ENCODE data around the gene STIM2. TPM values are rescaled to one million over a fixed set of nuclear protein-coding genes. Genes with fewer than 3 reads are reported as not detected.

Gene STIM2
- total and polyA plus RNA-seq, 2 donors (not counting 1 experiment from before 2014, with no cell fraction given) = 19.0 to 33.0 TPM

DNA sequence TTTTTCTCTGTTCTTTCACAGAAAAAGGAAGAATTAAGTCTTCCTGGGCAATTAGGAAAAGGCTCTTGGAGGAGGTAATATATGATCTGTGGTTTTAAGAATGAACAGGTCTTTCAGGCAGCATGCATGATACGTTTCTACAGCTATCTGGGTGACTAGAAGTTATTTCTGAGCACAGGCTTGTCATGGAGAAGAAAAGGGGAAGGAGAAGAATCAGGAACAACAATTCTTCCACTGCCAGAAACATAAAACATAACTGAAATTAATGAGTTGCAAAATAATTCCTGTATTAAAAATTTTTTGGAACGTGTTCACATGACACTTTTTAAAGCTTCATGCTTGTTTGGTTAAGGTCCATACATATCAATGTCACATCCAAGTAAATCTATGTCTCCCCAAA, 17.7 kb upstream of the STIM2 start:
- H3K27me3 ChIP-seq (ENCODE audit: control insufficient read depth, insufficient read depth, low read length) = no peaks in the 10 kb centered on the region
- no peak overlapping the region for H3K9ac ChIP-seq (ENCODE audit: insufficient read depth, low read length)
- H3K36me3 ChIP-seq (ENCODE audit: control insufficient read depth, insufficient read depth, low read length) = no peaks in the 10 kb centered on the region
- H4K20me1 ChIP-seq (ENCODE audit: control insufficient read depth, extremely low read depth, insufficient read depth, low read length) = no peaks in the 10 kb centered on the region
- H3K4me2 ChIP-seq (ENCODE audit: extremely low read depth, insufficient read depth, low read length) = no peak overlapping the region
- peaks cover 2% of the 10 kb centered on the region for H3K4me1 ChIP-seq (ENCODE audit: control insufficient read depth, extremely low read depth, insufficient read depth, low read length)
- no peak overlapping the region for H3K27ac ChIP-seq (ENCODE audit: insufficient read depth, low read length)
- H3K9me3 ChIP-seq (ENCODE audit: control insufficient read depth, insufficient read depth, low read depth, low read length) = no peaks in the 10 kb centered on the region
- no peaks in the 10 kb centered on the region for H3K79me2 ChIP-seq (ENCODE audit: control insufficient read depth, insufficient read depth, low read length)
- TF ChIP-seq EZH2 (IDR thresholded peaks at IDR 0.05; ENCODE audit: low read length, missing control alignments) = no peak
- TF ChIP-seq, protein P1, sequence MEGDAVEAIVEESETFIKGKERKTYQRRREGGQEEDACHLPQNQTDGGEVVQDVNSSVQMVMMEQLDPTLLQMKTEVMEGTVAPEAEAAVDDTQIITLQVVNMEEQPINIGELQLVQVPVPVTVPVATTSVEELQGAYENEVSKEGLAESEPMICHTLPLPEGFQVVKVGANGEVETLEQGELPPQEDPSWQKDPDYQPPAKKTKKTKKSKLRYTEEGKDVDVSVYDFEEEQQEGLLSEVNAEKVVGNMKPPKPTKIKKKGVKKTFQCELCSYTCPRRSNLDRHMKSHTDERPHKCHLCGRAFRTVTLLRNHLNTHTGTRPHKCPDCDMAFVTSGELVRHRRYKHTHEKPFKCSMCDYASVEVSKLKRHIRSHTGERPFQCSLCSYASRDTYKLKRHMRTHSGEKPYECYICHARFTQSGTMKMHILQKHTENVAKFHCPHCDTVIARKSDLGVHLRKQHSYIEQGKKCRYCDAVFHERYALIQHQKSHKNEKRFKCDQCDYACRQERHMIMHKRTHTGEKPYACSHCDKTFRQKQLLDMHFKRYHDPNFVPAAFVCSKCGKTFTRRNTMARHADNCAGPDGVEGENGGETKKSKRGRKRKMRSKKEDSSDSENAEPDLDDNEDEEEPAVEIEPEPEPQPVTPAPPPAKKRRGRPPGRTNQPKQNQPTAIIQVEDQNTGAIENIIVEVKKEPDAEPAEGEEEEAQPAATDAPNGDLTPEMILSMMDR (conservative IDR thresholded peaks at IDR 0.05 in 1 of 2, IDR thresholded peaks at IDR 0.05 in 1 of 2; ENCODE audit: low read depth in 1 of 2, low read length in 2 of 2) = no peak
- no peak for DNase-seq (ENCODE audit: low read depth in 2 of 2)
- H3K4me3 ChIP-seq (replicated peaks in 1 of 4; ENCODE audit: control extremely low read depth in 1 of 4, insufficient read depth in 1 of 4, low read depth in 3 of 4, low read length in 4 of 4) = no peak overlapping the region
- no peak overlapping the region for H2AFZ ChIP-seq (ENCODE audit: low read length)

DNA sequence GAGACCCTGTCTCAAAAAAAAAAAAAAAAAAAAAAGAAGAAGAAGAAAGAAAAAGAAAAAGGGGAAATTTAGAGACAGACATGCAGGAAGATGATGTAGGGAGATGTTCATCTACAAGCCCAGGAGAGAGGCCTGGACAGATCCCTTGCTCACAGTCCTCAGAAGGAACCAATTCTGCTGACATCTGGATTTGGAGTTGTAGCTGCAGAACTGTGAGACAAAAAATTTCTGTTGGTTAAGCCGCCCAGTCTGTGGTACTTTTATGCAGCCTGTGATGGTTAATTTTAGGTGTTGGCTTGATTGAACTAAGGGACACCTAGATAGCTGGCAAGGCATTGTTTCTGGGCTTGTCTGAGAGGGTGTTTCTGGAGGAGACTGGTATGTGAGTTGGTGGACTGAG, 10.1 kb upstream of the STIM2 start:
- TF ChIP-seq, protein P1 (conservative IDR thresholded peaks at IDR 0.05 in 1 of 2, IDR thresholded peaks at IDR 0.05 in 1 of 2; ENCODE audit: low read depth in 1 of 2, low read length in 2 of 2) = no peak
- no peak for TF ChIP-seq EZH2 (IDR thresholded peaks at IDR 0.05; ENCODE audit: low read length, missing control alignments)

GRCh38 chr4:26851129-26851528, 9.5 kb upstream of the STIM2 start:
- H3K4me2 ChIP-seq (ENCODE audit: extremely low read depth, insufficient read depth, low read length) = no peak overlapping the region
- H3K4me1 ChIP-seq (ENCODE audit: control insufficient read depth, extremely low read depth, insufficient read depth, low read length) = no peaks in the 10 kb centered on the region
- H2AFZ ChIP-seq (ENCODE audit: low read length) = no peak overlapping the region
- H3K36me3 ChIP-seq (ENCODE audit: control insufficient read depth, insufficient read depth, low read length) = no peaks in the 10 kb centered on the region
- H3K79me2 ChIP-seq (ENCODE audit: control insufficient read depth, insufficient read depth, low read length) = no peaks in the 10 kb centered on the region
- no peak overlapping the region for H3K27ac ChIP-seq (ENCODE audit: insufficient read depth, low read length)
- TF ChIP-seq, protein P1 (conservative IDR thresholded peaks at IDR 0.05 in 1 of 2, IDR thresholded peaks at IDR 0.05 in 1 of 2; ENCODE audit: low read depth in 1 of 2, low read length in 2 of 2) = no peak
- no peak for TF ChIP-seq EZH2 (IDR thresholded peaks at IDR 0.05; ENCODE audit: low read length, missing control alignments)
- H3K4me3 ChIP-seq (replicated peaks in 1 of 4; ENCODE audit: control extremely low read depth in 1 of 4, insufficient read depth in 1 of 4, low read depth in 3 of 4, low read length in 4 of 4) = no peak overlapping the region
- no peak overlapping the region for H3K9ac ChIP-seq (ENCODE audit: insufficient read depth, low read length)
- no peaks in the 10 kb centered on the region for H3K9me3 ChIP-seq (ENCODE audit: control insufficient read depth, insufficient read depth, low read depth, low read length)
- no peak for DNase-seq (ENCODE audit: low read depth in 2 of 2)
- H3K27me3 ChIP-seq (ENCODE audit: control insufficient read depth, insufficient read depth, low read length) = no peaks in the 10 kb centered on the region
- H4K20me1 ChIP-seq (ENCODE audit: control insufficient read depth, extremely low read depth, insufficient read depth, low read length) = no peaks in the 10 kb centered on the region

More for the DNA sequence above, 10.1 kb upstream of the STIM2 start:
- H4K20me1 ChIP-seq (ENCODE audit: control insufficient read depth, extremely low read depth, insufficient read depth, low read length) = no peaks in the 10 kb centered on the region
- no peak overlapping the region for H3K4me2 ChIP-seq (ENCODE audit: extremely low read depth, insufficient read depth, low read length)
- no peaks in the 10 kb centered on the region for H3K4me1 ChIP-seq (ENCODE audit: control insufficient read depth, extremely low read depth, insufficient read depth, low read length)
- no peak overlapping the region for H2AFZ ChIP-seq (ENCODE audit: low read length)
- H3K27ac ChIP-seq (ENCODE audit: insufficient read depth, low read length) = no peak overlapping the region
- no peak overlapping the region for H3K9ac ChIP-seq (ENCODE audit: insufficient read depth, low read length)
- H3K36me3 ChIP-seq (ENCODE audit: control insufficient read depth, insufficient read depth, low read length) = no peaks in the 10 kb centered on the region
- no peaks in the 10 kb centered on the region for H3K79me2 ChIP-seq (ENCODE audit: control insufficient read depth, insufficient read depth, low read length)
- no peak for DNase-seq (ENCODE audit: low read depth in 2 of 2)
- H3K4me3 ChIP-seq (replicated peaks in 1 of 4; ENCODE audit: control extremely low read depth in 1 of 4, insufficient read depth in 1 of 4, low read depth in 3 of 4, low read length in 4 of 4) = no peak overlapping the region
- no peaks in the 10 kb centered on the region for H3K27me3 ChIP-seq (ENCODE audit: control insufficient read depth, insufficient read depth, low read length)
- no peaks in the 10 kb centered on the region for H3K9me3 ChIP-seq (ENCODE audit: control insufficient read depth, insufficient read depth, low read depth, low read length)
